GM12872 (cell line): ENCODE measurements around the gene CPNE6.

ENCODE experiments used
- TF ChIP-seq, protein P1 (sequence below): IDR thresholded peaks from 3 replicates; pipeline ENCODE4 v1.5.1; 2011; ENCODE audit warnings: low read depth, mild to moderate bottlenecking, low read length, moderate library complexity; ENCODE audit not compliant: insufficient read depth

The CPNE6 gene

DNA sequence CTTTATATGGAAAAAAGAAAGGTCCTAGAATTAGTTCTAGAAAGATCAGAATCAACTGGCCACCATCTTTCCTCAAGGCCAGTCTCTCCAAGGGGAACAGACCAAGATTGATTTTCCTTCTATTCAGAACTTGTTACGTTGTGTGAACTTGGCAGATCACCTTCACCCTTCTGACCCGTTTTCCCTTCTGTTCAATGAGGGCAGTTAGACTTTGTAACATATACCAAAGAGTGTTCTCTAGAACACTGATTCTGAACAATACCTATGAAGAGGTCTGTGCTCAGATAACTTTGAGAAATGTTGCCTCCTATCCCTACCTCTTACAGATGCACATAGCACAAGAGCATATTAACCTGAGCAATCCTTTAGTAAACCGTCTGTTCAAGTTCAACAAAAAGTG, 12.1 kb downstream of the CPNE6 start:
- TF ChIP-seq, protein P1, sequence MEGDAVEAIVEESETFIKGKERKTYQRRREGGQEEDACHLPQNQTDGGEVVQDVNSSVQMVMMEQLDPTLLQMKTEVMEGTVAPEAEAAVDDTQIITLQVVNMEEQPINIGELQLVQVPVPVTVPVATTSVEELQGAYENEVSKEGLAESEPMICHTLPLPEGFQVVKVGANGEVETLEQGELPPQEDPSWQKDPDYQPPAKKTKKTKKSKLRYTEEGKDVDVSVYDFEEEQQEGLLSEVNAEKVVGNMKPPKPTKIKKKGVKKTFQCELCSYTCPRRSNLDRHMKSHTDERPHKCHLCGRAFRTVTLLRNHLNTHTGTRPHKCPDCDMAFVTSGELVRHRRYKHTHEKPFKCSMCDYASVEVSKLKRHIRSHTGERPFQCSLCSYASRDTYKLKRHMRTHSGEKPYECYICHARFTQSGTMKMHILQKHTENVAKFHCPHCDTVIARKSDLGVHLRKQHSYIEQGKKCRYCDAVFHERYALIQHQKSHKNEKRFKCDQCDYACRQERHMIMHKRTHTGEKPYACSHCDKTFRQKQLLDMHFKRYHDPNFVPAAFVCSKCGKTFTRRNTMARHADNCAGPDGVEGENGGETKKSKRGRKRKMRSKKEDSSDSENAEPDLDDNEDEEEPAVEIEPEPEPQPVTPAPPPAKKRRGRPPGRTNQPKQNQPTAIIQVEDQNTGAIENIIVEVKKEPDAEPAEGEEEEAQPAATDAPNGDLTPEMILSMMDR: no peak

DNA sequence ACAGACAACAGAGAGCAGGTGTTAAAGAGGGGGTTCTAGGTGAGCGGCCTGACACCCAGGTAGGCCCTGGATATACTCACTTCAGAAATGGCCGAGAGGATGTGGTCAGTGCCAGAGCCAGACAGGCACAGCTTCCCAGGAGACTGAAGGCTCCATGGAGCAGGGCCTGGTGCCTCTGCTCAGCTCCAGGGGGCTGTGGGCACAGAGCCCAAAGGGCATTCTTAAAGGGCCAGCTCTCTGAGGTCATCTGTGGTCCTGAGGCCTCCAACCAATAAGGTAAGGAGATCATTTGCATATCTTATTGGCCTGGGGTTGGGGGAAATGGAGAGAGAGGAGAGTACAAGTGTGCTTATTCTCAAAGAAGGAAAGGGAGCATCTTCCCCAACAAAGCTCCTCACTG, 13.1 kb downstream of the CPNE6 start:
- TF ChIP-seq, protein P1: no peak

DNA sequence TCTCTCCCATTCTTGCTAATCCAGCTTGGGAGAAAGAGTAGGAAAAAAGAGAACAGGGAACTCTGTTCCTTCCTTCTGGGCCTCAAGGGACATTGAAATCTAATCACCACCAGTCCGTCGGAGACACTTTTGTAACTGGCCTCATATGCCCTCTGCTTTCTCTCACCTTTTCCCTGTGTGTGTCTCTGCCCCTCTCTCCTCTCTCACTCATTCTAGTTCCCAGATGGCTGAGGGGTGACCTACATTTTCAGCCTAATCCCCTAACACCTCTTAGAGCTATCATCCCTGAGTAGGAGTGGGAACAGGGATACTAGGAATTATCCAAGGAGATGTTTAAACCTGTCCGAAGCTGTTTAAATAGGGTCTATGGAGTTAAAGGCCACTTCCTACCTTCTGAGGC, 13.9 kb downstream of the CPNE6 start:
- TF ChIP-seq, protein P1: no peak

DNA sequence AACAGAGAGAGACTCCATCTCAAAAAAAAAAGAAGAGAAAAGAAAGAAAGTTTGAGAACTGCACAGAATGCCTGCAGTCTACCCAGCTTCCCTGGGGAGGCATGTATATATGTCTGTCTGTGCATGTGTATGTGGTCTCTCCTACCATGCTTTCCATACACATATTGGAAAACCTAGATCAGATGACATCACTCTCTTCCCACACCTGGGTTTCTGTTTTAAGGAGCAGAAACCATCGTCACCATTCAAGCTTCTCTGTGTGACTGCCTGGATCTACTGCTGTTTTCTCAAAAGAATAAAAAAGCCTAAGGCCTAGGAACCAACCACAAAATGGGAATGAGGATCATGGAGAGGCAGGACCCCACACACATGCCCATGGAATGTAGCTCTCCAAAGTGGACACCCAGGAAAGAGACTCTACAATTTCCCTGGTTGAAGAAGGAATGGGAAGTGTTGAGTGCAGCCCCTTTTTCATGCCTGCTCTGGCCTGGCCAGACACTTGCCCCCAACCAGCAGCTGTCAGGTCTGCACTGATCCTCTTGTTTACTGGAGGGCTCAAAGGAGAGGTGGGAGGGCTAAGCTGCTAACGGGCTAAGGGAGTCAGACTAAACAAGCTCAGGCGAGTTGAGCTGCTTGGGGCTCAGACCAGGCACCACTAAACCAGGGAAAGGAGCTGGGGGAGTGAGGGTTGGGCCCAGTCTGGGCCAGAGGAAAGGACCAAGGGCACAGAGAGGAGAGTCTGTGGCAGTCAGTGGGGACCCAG, 15.0 kb downstream of the CPNE6 start:
- TF ChIP-seq, protein P1: no peak

DNA sequence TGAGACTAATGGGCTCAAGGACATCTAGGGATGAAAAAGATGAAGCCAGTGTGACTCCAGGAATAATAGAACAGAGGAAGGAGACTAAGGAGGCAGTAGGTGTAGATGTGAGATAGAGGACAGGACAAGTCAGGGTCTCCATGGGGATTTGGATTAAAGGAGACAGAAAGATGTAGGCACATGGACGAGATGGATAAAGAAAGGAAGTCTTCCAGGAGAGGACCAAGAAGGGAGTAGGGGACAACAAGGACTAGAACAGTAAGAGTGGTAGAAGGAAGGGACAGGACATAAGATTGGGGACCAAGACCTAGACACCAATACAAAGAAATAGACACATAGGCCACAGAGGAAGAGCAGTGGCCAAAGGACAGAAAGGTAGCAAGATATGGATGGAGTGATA, 15.6 kb downstream of the CPNE6 start:
- TF ChIP-seq, protein P1: no peak

DNA sequence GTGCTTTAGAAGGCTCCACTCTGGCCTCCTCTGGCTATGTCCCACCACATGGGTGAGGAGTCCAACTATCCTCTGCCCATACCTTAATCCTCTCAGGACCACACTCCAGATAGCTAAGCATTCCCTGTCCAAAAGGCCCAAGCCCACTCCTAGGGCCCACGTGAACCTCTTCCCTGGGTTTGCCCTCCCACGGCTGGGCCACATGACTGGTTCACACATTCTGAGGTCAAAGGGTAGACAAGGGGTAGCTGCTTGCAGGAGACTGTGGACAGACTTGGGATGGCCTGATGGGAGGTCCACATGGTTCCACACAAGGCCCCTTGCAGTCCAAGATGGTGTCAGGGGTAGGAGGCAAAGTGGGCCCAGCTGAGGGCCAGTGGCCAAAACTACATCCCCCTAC, 16.7 kb downstream of the CPNE6 start:
- TF ChIP-seq, protein P1: no peak

DNA sequence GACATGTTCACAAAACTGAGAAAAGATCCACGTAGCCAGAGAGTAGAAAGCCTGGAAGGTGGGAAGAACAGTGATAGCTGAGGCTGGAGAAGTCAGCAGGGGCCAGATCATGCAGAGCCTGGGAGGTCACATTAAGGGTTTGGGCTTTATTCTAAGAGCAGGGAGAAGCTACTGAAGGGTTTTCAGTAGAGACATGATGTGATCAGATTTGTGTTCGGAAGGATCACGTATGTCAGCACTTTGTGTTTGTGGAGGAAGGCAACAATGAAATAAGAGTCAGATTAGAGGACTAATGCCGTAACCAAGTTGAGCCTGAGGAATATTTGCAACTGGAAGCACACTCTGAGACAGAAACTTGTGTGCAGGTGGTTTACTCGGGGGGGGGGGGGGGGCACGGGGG, 18.5 kb downstream of the CPNE6 start:
- TF ChIP-seq, protein P1: no peak
